ENCODE measurements around the gene IL11RA. TPM values are rescaled to one million over a fixed set of nuclear protein-coding genes. Genes with fewer than 3 reads are reported as not detected.
A peak's percentile ranks its signal among the peaks of the same experiment; 100 is the strongest.
"Not testable (repeated sequence)": the region's sequence is repeated elsewhere in the genome, so short reads cannot be mapped to it uniquely, and the experiment has no call there.

IL11RA gene
- total RNA-seq, 1 donor from 2014 or later, result 6.3 TPM

DNA sequence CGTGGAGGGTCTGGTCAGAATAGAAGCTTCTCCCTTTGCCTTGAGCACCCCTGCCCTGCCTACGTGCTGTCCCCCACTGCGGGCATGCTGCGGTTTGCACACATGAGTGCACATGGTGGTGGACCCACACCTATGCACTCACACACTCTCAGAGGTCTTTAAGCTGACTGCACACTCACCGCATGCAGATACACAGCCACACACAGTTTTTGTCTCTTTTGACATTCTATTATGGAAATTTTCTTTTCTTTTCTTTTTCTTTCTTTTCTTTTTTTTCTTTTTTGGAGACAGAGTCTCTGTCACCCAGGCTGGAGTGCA, 22.5 kb upstream of the IL11RA start:
- DNase-seq (ENCODE audit: low read depth, low spot score), result no peak

DNA sequence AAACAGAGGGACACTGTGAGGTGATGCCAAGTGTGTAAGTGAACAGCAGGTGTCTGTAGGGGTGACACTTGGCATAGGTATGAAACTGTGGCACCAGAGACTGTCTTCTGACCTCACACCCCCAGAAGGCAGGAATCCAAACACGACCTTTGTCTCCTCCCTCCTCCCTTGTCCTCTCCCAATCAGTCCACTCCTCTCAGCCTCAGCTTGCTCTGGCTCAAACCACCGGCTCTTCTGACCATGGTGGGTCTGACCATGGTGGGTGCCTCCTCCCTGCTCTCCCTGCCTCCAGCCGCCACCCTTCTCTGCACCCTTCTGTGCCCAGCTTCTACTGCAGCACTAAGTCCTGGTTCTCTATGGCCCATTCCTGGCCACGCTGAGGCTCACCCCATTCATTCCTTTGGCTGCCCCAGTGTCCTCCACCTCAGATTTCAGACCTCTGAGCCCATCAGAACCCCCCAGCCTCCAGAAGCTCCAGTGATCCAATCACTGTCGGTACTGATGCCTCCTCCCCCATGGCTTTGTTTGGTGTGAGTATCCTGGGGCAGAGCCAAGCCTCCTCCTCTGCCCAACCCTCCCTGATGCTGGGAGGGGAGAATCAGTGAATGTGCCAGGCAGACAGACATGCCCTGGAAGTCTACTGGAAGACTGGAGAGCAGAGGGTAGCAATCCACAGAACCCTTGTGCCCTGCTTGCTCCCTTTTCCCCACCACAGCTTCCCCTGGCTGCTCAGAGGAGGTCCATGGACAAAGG, 21.4 kb upstream of the IL11RA start:
- DNase-seq (ENCODE audit: low read depth, low spot score), result no peak

DNA sequence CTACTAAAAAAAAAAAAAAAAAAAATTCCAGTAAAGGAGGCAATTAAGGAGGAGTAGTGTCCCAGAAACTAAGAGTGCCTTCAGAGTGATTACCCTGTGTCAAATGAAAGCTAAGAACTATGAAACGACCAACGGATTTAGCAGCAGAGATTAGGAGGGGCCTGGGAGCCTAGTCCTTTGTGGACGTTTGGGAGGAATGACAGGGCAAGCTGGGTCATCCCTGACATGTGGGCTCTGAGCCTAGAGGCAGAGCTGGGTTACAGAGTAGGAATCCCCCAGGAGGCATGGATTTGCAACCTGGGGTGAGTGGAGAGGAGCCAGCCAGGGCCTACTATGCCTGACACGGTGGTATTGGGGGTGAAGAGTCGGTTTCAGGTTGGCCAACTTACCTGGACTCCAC, 18.8 kb upstream of the IL11RA start:
- no peak for DNase-seq (ENCODE audit: low read depth, low spot score)

DNA sequence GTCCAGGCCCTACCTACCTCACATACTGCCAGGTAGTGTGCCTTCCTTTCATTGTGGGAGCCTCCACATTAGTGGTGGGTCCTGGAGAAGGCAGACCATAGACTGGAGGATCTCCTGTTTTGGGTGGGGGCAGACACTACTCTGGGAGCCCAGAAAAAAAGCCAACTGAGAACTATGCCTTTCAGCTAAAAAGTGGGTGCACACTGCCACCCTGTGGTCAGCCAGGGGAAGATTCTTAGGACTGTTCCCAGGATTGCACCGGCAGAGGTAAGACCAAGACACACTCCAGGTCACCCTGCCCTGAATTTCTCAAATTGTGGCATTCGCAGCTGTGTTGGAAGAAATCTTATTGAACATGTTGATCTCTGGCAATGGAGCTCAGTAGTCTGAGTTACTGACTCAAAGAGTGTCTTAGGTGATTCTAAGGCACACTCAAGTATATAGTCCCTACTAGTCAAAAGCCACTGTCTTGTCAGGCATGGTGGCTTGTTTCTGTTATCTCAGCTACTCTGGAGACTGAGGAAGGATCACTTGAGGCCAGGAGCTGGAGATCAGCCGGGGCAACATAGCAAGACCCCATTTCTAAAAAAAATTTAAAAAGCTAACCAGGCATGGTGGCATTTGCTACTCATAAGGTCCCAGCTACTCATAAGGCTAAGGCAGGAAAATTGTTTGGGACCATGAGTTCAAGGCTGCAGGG, 18.0 kb upstream of the IL11RA start:
- peak; percentile 29 for DNase-seq (ENCODE audit: low read depth, low spot score)

DNA sequence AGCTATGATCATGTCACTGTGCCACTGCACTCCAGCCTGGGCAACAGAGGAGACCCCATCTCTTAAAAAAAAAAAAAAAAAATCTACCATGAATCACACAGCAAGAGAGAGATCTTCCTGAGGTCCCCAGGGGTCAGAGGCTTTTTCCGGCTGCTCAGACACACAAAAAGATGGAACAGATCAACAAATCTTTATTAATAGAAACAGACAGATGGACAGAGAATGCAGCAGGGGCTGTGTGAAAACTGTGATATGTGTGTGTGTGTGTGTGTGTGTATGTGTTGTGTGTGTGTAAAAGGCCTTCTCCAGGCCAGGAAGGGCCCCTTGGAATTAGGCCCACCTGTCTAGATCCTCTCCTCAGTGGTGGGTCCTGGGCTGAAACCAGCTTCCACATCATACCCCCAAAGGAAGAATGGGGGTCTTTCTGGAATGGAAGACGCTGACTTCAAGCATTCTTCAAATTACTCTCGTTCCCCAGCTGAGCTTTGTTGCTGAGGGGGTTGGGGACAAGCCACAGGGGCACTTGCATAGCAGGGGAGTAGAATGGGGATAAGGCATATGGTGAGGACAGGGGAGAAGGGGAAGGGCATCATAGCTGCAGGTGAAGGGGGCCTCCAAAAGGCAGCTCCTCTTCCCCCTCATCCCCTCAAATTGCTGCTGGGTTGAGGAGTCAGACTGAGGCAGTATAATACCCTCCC, 17.3 kb upstream of the IL11RA start:
- DNase-seq (ENCODE audit: low read depth, low spot score), result no peak

DNA sequence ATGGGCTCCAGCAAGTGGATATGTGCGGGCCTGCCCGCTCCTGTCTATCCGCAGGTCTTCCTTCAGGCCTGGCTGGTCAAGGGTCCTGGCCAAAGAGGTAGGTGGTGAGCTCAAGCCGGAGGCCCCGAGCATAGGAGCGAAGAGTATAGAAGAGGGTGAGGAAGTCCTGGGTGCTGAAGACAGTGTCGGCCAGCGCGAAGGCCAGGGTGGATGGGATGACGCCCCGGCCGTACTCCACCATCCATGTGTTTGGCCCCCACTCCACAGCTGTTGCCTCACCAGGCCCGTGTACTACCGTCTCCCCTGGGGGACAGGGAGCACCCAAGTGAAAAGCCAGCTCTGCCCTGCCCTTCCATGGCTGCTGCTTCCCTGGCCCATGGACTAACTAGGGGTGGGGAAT, 16.4 kb upstream of the IL11RA start:
- no peak for DNase-seq (ENCODE audit: low read depth, low spot score)

DNA sequence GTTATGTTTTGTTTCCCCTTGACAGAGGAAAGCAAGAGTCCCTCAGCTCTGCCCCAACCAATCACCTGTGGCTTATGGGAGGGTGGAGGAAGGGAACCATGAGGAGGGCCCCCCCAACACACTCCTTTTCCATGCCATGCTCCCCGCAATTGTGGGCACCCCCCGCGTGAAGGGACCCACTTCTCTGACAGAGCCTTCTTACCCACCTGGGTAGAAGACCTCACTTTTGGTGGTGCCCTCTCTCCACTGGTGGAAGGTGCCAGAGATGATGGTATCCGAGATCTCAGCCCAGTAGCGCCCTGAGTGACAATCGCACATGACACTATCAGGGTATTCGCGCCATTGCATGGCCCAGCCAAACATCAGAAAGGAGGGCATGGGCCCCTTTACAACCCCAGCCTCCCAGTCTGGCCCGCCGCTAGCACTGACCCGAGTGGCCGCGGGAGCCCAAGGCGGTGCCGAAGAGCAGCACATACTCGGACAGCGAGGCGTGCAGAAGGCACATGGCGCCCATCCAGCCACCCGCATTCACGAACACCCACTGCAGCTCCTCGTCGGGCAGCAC, 15.1 kb upstream of the IL11RA start:
- DNase-seq (ENCODE audit: low read depth, low spot score), result no peak

DNA sequence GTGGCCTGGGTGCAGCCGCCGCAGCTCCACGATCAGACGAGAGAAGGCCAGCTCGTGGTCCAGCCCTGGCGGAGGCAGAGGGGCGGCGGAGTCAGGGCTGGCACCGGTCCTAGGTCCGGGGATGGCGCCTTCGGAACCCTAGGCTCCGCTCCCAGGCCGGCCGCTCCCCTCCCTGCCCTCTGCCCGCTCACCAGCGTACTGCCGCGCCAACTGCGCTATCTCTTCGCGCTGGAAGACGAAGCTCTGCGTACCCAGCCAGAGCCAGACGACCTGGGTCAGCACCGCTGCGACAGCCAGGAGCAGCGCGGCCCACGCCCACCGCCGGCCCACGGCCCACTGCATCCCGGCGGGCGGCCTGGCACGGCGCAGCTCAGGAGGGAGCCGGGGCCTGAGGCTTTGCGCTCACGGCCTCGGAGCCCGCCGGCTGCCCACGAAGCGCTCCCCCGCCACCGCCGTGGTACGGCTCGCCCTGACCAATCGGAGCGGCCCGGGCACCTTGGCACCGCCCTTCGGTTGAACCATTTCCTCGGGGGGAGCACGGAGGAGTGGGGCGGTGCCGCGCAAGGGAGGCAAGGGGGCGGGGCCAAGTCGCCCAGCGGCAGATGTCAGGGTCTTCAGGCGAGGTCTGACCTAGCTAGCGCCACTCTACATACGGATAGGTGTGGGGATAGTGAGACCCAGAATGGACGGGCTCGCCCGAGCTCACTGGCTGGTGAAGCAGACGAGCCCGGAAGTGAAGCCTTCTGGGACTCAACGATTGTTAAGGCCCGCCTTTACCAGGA, 14.4 kb upstream of the IL11RA start, which contains the start of gene SIGMAR1:
SIGMAR1 (minus strand) TSS at position 432 of the 782 bp plus-strand sequence; CDS start at position 342, 90 bp downstream.
- peak; percentile 74 for DNase-seq (ENCODE audit: low read depth, low spot score)

DNA sequence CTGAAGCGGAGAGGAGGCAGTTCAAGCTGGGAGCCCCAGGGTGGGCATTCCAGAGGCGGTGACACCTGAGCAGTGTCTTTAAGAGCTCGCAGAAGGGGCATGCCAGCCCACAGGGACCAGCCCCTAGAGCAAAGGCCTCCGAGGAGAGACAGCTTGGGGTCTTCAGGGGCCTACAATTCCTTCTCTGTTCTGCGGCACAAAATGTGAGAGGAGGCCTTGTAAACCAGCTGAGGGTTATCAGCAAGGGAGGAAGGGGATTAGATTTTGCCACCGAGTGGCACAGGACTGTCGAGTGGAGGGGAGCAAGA, 13.9 kb upstream of the IL11RA start:
- DNase-seq (ENCODE audit: low read depth, low spot score), result no peak

DNA sequence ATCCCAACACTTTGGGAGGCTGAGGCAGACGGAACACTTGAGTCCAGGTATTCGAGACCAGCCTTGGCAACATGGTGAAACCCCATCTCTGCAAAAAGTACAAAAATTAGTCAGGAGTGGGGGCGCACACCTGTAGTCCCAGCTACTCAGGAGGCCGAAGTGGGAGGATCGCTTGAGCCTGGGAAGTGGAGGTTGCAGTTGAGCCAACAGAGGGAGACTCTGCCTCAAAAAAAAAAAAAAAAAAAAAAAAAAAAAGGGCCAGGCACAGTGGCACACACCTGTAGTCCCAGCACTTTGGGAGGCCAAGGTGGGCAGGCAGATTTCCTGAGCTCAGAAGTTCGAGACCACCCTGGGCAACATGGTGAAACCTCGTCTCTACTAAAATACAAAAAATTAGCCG, 12.7 kb upstream of the IL11RA start:
- DNase-seq (ENCODE audit: low read depth, low spot score), result not testable (repeated sequence)

DNA sequence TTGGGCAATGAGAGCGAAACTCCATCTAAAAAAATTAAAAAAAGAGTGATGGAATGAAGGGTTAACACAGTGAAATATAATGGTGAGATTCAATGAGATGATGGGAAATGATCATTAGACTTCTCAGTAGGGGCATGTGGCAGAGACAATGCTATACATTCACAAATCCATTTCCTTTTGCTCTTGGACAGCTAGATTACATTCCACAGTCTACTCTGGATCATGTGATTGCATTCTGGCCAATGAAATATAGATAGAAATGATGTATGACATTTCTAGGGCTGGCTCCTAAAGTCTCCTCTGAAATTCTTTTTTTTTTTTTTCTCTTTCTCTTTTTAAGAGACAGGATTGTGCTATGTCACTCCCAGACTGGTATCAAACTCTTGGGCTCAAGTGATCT, 9.3 kb upstream of the IL11RA start:
- no peak for DNase-seq (ENCODE audit: low read depth, low spot score)

DNA sequence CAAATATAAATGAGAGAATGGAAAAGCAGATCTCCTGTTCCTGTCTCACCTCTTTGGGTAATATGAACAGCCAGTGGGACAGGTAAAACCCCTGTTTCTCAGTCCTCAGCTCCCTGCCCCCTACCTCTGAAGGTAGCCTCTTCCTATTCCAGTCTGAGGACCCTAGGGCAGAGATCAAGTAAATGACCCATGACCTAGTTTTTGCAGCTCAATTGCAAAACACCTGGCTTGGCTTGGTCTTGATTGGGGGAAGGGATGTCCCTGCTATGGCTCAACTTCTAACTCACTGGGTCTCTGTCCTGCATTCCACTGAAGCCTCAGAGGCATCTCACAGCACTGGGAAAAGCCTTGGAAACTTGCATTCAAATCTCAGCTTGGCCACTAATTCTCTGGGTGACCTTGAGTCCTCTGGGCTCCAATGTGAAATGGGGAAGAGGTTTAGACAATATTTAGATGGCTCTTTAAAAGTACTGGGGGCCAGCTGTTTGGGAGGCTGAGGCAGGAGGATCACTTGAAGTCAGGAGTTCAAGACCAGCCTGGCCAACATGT, 7.1 kb upstream of the IL11RA start:
- DNase-seq (ENCODE audit: low read depth, low spot score), result no peak

DNA sequence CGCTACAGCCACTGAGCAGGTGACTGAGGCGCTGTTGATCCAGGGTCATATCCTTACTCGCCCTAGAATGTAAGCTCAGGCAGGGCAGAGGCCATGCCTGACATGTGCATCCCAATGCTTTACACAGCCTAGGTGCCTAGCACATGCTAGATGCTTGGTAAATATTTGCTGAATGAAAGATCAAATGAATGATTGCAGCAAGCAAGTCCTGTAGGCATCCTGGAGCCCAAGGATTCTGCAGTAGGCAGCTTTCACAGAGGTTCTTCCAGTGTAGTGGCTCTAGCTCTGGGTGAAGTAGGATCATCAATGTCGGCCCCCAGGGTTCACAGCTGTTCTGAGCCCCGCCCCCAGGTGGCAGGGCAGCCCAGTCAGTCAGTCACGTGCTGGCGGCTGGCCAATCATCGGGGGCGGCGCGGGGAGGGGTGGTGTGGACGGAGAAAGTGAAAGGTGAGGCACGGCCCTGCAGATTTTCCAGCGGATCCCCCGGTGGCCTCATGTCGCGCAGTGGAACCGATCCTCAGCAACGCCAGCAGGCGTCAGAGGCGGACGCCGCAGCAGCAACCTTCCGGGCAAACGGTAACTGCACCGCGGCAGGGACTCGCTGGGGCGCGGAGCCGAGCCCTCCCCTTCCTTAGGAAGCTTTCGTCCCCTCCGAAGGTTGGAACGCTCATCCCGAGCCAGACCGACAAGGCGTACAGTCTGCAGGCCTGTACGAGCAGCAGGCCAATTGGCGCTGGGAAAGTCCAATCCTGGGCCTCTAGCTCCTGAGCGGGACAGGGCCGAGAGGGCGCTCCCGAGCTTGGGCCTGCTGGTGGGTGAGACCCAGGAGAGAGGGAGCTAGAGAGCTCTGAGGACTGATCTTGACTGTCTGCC, 5.5 kb upstream of the IL11RA start, which contains the start of gene GALT:
GALT (plus strand) TSS at position 465 of the 873 bp plus-strand sequence; CDS start at position 495, 30 bp downstream.
- DNase-seq (ENCODE audit: low read depth, low spot score), result peak; percentile 46

DNA sequence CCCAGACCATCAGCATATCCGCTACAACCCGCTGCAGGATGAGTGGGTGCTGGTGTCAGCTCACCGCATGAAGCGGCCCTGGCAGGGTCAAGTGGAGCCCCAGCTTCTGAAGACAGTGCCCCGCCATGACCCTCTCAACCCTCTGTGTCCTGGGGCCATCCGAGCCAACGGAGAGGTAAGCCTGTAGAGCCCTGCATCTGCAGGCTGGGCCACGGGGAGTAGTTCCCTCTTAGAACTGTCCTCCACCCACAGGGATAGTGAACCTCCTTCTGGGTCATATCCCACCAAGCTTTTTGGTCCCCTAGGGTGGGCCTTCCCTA, 4.9 kb upstream of the IL11RA start:
- no peak for DNase-seq (ENCODE audit: low read depth, low spot score)

DNA sequence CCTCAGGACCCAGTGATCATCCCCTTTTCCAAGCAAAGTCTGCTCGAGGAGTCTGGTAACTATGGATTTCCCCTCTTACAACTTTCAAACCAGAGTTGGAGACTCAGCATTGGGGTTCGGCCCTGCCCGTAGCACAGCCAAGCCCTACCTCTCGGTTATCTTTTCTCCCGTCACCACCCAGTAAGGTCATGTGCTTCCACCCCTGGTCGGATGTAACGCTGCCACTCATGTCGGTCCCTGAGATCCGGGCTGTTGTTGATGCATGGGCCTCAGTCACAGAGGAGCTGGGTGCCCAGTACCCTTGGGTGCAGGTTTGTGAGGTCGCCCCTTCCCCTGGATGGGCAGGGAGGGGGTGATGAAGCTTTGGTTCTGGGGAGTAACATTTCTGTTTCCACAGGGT, 4.3 kb upstream of the IL11RA start:
- no peak for DNase-seq (ENCODE audit: low read depth, low spot score)

DNA sequence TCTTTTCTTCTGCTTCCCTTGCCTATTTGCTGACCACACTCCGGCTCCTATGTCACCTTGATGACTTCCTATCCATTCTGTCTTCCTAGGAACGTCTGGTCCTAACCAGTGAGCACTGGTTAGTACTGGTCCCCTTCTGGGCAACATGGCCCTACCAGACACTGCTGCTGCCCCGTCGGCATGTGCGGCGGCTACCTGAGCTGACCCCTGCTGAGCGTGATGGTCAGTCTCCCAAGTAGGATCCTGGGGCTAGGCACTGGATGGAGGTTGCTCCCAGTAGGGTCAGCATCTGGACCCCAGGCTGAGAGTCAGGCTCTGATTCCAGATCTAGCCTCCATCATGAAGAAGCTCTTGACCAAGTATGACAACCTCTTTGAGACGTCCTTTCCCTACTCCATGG, 3.3 kb upstream of the IL11RA start:
- DNase-seq (ENCODE audit: low read depth, low spot score), result no peak

DNA sequence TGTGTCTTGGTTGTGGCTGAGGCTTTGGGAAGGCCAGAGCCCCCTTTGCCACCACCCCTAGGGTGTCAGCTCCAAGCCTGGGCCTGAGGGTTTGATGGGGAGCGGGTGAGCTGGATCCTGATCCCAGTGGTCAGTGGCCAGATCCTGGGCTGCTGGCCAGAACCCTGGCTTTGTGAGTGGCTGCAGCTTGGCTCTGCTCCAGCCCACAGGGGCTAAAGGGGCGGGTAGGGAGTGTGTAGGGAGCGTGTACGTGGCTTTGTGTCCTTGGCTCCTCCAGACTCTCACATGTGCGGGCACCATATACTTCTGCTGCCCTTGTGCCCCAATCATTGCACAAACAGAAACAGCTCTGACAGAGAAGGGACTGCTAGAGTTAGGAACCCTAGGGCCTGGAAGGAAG, 1.2 kb upstream of the IL11RA start:
- DNase-seq (ENCODE audit: low read depth, low spot score), result no peak

DNA sequence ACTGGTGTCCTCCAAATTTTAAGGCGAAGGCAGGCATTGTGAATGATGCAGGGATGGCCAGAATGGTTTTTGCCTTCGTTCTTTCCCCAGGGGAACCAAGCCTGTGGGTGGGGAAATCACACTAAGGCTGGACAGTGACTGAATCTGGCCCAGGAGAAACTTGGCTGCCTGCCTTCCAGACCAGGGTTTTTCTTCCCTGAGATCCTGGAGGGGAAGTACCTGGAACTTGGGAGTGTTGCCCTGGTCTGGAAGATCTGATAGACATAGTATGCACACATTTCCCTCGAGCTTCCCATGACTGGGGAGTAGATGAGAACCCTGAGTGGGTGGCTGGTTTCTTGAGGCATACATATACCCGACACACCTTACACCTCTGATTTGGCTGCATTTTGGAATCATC, 664 bp upstream of the IL11RA start:
- DNase-seq (ENCODE audit: low read depth, low spot score), result no peak

DNA sequence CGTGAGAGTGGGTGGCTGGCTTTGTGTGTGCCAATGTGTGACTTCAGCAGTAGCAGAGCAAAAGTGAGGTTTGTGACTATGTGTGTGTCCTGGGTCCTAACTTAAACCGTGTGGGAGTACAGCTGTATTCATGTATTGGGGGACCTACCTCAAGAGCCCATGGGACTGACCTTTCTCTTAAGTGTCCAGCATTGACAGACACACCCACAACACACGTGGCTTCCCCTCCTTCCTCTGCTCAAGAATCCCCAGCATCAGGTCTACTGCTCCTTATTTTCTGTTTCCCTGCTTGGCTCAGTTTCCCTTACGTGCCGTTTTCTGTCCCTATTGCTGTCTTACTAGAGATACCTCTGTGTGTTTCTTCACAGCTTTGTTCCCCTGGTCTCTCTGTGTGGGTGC, 616 bp downstream of the IL11RA start:
- DNase-seq (ENCODE audit: low read depth, low spot score), result no peak

Data from pulmonary artery endothelial cell (primary cell).